Ishikawa (cell line): Measurements from ENCODE around the gene RPN2.

Source experiments
- CEBPB ChIP-seq: IDR thresholded peaks from 2 replicates; pipeline ENCODE4 v1.6.1; 2012
- CREB1 ChIP-seq: IDR thresholded peaks from 2 replicates; pipeline ENCODE4 v1.6.1; 2012; ENCODE audit warnings: low read depth
- EGR1 ChIP-seq: IDR thresholded peaks from 2 replicates; pipeline ENCODE4 v1.6.1; 2012
- EP300 ChIP-seq: IDR thresholded peaks from 2 replicates; pipeline ENCODE4 v1.6.1; 2012; ENCODE audit warnings: borderline replicate concordance
- FOXM1 ChIP-seq: IDR thresholded peaks from 2 replicates; pipeline ENCODE4 v1.6.1; 2012; ENCODE audit warnings: low read depth, borderline replicate concordance
- MAX ChIP-seq: IDR thresholded peaks from 2 replicates; pipeline ENCODE4 v1.6.1; 2012
- NFIC ChIP-seq: IDR thresholded peaks from 2 replicates; pipeline ENCODE4 v1.6.1; 2012
- RAD21 ChIP-seq: IDR thresholded peaks from 2 replicates; pipeline ENCODE4 v1.6.1; 2012; ENCODE audit warnings: low read depth
- REST ChIP-seq: IDR thresholded peaks from 2 replicates; pipeline ENCODE4 v1.6.1; 2012; ENCODE audit warnings: low read depth, mild to moderate bottlenecking
- TAF1 ChIP-seq: IDR thresholded peaks from 2 replicates; pipeline ENCODE4 v1.6.1; 2012; ENCODE audit warnings: low read depth, mild to moderate bottlenecking
- TCF12 ChIP-seq: IDR thresholded peaks from 2 replicates; pipeline ENCODE4 v1.6.1; 2012; ENCODE audit warnings: low read depth
- TEAD4 ChIP-seq: IDR thresholded peaks from 2 replicates; pipeline ENCODE4 v1.6.1; 2012
- USF1 ChIP-seq: IDR thresholded peaks from 2 replicates; pipeline ENCODE4 v1.6.1; 2012
- YY1 ChIP-seq: IDR thresholded peaks from 2 replicates; pipeline ENCODE4 v1.6.1; 2012; ENCODE audit warnings: low read depth
- ZBTB7A ChIP-seq: IDR thresholded peaks from 2 replicates; pipeline ENCODE4 v1.6.1; 2012; ENCODE audit warnings: low read depth

The RPN2 gene

GRCh38 chr20:37246736-37247135 lies 67.6 kb downstream of the RPN2 start:
- no peak for TF ChIP-seq ZBTB7A
- TF ChIP-seq REST, result no peak
- TF ChIP-seq CEBPB, result no peak
- no peak for TF ChIP-seq RAD21
- no peak for TF ChIP-seq YY1
- no peak for TF ChIP-seq TAF1
- no peak for TF ChIP-seq TCF12
- TF ChIP-seq CREB1, result no peak
- no peak for TF ChIP-seq MAX
- TF ChIP-seq FOXM1, result no peak
- no peak for TF ChIP-seq EP300
- no peak for TF ChIP-seq EGR1
- no peak for TF ChIP-seq TEAD4
- no peak for TF ChIP-seq NFIC
- TF ChIP-seq USF1, result no peak

- TF ChIP-seq TEAD4 (no peak), FOXM1 (no peak), CREB1 (no peak), ZBTB7A (no peak), EGR1 (no peak), EP300 (no peak), TCF12 (no peak), REST (no peak), NFIC (no peak), TAF1 (no peak), USF1 (no peak)
Observed at GRCh38 chr20:37247547-37247946, 68.4 kb downstream of the RPN2 start.

- TF ChIP-seq TEAD4 (no peak), FOXM1 (no peak), REST (no peak), EGR1 (no peak), YY1 (no peak), USF1 (no peak), NFIC (no peak), ZBTB7A (no peak), MAX (no peak), CREB1 (no peak), EP300 (no peak)
Observed at GRCh38 chr20:37249304-37249703, 70.2 kb downstream of the RPN2 start.

GRCh38 chr20:37251825-37252477 lies 72.8 kb downstream of the RPN2 start:
- TF ChIP-seq USF1 (no peak), REST (no peak), EP300 (no peak), TEAD4 (no peak), RAD21 (no peak), YY1 (no peak), CEBPB (no peak), MAX (no peak), EGR1 (no peak), TCF12 (no peak), FOXM1 (no peak), TAF1 (no peak), ZBTB7A (no peak), CREB1 (no peak), NFIC (no peak)
